Hematopoietic multipotent progenitor cell treated with erythropoietin and hydrocortisone succinate and interleukin-3 and kit ligand, for 15 days (in vitro differentiated cells): Measurements from ENCODE around the gene POLR3G.

Source experiments
- DNase-seq: peaks from one replicate; pipeline ENCODE4 v3.0.0-alpha.2; 2015; ENCODE audit warnings: low spot score

The POLR3G gene, protein sequence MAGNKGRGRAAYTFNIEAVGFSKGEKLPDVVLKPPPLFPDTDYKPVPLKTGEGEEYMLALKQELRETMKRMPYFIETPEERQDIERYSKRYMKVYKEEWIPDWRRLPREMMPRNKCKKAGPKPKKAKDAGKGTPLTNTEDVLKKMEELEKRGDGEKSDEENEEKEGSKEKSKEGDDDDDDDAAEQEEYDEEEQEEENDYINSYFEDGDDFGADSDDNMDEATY

DNA sequence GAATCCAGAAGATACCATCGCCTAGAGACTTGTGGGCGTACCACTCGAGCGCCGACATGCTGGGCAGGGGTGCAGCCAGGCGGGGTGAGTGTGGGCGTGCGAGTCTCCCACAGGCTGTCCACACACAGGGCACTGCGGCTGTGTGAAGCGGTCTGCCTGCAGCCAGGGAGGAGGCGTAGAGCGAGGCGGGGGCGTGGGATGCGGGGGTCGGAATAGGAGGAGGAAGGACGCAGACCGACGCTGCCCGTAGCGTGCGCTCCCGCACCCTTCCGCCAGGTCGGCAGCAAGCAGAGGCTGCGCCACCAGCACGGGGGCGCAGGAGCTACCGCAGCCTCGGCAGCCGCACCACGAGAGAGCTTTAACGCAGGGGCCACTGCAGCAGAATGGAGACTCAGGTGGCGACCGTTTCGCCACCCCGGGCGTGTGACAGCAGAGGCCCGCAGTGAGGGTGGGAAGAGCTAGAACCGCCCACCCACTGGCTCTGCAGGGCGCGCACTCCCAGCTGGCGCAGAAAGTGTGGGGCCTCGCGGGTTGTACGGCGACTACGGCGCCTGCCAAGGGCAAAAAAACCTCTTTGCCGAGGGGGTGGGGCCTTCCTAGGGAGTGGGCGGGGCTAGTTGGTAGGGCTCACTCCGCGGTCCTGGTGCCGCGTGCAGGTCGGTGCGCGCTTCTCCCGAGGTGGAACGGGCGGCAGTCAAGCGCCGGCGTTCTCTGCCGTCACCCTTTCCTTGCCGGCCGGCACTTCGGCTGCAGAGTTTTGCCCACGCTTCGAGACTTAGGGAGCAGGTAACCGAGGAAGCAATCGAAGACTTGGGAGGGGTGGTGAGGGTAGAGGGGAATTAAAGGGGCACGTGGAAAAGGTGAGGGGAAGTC is at the start of gene POLR3G, which contains the start of gene MBLAC2:
POLR3G (plus strand) TSS at position 630 of the 873 bp plus-strand sequence. CDS start 10,704 bp downstream, outside the sequence.
MBLAC2 (minus strand) TSS at position 537 of the 873 bp plus-strand sequence; CDS start at position 58, 479 bp downstream.
- DNase-seq: peak; percentile 91

DNA sequence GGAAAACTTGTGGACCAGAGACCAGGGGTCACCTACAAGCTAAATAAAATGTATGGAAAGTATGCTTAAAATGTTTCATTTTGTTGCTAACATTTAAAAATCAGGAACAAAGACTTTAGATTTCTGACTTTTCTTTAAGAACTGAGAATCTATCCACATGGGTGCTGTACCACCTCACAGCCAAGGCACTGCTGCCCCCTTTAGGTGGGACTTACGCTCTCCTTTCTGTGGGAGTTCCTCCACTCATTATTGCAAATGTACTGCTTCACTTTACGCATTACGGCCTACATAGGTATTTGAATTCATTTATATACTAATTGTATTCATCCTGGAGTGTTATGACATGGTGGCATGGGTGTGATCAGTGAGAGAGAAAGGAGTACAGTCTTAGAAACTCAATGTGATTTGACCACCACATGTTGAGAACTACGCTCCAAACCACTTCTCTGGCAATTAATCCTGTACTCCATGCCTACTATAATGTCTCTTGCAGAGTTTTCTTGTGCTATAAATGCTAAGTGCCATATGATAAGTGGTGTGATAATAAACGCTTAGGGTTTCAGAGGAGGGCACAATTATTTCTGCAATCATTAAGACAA is 40.4 kb upstream of the POLR3G start:
- DNase-seq: peak; percentile 51

DNA sequence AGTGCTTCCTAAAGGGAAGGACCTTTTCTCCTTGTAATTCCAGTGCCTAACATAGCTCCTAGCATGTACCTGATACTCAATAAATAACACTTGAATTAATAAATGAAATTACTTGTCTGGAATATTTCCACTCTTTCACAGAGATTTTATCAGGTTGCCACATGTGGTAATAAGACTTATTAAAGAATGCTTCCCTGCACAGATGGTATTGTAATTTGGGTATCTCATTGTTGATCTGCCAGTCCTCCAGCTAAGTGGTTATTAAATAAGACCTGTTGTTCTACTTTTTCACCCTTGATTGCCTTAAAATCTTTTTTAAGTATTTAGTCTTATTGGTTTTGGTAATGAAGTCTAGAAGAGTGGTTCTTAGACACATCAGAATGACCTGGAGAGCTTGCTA is 37.0 kb upstream of the POLR3G start:
- DNase-seq: no peak

DNA sequence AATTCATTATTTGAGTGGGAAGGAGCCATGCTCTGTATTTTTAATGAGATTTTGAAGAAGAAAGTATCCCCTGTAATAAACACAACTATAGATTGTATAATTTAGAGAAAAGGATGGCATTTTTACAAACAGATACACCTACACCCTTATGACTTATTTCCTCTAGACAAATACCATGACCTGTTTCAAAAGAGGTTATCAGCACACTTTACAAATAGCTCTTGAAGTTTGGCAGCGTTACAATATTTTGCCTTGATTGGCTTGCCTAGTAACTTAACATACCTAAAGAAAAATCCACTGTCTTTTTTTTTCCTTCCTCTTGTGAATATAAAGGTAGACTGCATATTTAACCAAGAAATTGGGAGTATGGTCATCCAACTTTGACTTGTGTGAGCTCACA is 36.6 kb upstream of the POLR3G start:
- DNase-seq: no peak

DNA sequence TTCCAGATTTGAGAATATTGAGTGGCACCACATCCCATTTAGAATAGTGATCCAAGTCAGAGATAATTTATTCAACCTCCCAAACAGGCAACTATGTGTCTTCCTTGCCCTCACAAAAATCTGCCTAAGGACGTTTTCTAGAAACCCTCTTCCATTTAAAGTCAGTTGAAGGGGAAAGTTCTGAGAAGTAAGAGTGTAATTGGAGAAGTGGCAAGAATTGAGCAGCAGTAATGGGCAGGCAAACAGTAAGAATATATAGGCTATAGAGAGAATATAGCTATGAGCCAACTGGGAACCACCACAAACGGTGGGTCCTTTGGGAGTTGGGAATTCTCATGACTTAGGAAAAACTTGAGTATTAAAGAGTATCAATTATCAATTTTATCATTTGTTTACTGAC is 34.0 kb upstream of the POLR3G start:
- DNase-seq: no peak

DNA sequence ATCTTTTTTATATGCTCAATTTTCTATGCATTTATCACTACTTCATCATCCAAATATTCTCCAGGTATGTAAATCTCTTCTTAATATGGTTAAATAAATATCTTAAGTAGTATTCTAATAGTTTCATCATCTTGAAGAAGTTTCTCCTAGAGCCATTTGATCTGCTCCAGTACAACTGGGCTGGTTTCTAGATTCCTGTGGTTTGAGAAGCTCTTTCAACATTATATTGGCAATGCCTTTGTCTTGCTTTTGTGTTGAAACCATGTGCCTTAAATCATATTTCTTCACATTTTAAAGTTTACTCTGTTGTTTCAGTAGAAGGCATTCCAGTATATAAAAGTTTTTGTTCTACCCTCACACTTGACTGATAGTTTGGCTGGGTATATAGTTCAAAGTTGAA is 27.7 kb upstream of the POLR3G start:
- no peak for DNase-seq

DNA sequence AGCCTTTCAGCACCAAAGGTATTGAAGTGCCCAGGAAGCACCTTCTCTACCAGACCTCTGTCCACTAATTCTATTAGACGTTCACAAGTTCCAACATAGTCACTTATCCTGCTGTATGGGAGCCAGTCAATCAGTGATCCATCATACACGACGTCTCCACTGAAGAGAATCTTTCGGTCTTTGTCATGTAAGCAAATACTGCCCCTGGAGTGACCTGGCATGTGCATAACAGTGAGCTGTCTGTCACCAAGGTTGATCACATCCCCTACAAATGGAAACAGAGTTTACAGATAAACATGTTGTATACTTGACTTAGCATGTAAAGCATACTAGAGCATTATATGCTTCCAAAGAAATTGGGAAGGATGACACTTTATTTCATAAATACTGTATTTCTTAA is 13.4 kb upstream of the POLR3G start:
- DNase-seq: no peak

DNA sequence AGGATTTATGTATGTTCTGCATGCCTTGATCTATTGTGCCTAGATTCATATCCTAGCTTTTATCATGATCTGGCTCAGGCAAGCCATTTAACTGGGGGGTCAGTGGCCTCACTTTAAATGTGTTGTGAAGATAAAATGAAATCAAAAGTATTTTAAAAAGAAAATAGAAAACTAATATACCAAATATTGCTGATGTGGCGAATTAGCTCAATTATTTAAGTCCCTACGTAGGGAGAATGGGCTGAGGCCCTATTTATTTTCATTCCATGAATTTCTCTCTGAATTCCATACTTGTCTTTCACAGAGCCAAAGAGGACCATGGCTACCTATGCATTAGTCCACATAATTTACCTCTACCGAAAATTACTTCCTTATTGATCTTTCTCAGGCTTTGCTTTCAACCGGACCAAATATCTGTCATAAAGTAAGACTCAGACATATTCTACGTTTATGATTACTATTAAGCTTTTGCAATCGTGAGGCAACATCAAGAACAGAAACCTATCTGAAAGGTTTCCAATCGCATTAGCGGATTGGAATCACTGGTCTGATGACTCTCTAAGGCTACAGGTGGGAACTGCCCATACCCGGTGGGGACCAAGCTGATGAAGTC is 1.8 kb upstream of the POLR3G start:
- no peak for DNase-seq

DNA sequence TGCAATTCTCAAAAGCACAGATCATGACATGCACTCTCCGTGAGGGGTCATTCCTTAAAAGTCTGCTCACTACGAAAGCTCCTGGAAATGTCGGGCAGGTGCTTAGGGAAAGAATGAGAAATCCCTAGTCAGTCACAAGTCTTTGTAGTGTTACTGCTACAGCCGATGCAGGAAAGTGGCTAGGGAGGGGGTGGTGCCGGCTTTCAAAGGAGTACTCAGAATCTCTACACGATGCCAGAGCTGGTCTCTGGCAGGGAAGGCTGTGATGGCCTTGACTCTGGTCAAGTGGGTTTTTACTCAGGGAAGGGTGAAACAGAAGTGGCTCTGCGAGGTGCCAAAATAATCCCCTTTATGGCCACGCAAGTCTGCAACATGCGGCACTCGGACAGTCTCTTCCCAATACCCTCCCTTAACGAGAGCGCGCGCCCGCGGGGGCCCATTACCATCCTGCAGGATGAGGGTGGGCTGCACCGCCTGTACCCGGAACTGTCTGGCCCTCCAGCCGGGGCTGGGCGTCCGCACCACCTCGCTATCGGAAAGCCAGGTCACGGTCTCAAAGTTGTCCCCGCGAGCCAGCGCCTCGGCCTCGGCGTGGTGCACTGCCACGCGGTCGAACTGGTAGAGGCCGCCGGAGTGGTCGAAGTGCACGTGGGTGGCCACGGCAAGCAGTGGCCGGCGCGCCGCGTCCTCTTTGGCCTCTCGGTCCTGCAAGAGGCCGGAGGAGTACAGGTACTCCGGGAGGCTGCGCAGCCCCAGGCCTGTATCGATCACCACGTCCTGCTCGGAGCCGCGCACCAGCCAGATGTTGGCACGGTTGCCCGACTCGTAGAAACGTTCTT is 1.0 kb upstream of the POLR3G start:
- DNase-seq: peak; percentile 5

DNA sequence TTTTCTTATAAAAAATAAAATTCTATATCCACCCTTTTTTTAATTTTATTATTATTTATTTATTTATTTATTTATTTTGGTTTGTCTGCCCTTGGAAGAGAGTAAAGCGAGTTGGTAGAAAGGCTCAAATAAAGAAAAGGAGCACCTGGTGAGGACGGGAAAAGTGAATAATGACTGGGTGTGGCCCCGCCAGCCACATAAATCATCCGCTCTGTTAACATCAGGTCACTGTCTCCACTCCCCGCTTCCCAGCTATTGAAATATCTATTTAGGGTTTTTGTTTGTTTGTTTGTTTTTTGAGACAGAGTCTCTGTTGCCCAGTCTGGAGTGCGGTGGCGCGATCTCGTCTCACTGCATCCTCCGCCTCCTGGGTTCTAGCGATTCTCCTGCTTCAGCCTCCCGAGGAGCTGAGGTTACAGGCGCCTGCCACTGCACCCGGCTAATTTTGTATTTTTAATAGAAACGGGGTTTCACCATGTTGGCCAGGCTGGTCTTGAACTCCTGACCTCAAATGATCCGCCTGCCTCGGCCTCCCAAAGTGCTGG is 844 bp downstream of the POLR3G start:
- no peak for DNase-seq

DNA sequence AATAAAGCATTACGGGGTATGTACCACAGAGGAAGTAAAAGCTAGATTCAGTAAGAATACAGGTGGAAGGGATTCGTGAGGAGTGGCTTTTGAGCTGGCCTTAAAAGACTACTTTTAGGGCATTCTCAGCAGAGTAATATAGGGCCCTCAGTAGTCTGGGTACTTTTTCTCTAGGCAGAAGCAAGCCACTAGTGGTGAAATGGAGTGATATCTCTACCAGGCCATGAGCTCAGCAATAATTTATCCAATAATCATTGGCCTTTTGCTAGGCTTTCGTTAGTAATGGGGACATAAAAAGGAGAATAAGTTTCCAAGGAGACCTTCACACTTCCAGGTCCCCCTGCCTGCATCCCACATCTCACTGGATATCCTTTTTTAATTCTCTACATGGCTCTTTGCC is 1.7 kb downstream of the POLR3G start:
- DNase-seq: peak; percentile 20

DNA sequence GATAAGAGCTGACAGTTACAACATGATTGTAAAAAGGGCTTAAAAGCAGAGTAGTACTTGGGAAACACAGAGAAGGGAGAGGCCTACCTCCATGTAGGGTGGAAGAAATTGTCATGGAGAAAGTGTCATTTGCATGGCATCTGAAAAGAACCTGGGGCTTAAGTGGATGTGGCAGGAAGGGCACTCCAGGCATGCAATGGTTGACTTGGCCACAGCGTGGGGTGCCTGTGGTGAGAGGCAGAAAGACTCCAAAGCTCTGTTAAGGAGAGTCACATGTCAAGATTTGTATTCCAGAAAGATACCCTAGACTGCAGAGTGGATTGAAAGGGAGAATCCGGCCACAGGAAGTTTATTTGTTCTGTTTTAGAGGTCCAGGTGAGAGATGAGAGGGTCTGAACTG is 2.4 kb downstream of the POLR3G start:
- no peak for DNase-seq

DNA sequence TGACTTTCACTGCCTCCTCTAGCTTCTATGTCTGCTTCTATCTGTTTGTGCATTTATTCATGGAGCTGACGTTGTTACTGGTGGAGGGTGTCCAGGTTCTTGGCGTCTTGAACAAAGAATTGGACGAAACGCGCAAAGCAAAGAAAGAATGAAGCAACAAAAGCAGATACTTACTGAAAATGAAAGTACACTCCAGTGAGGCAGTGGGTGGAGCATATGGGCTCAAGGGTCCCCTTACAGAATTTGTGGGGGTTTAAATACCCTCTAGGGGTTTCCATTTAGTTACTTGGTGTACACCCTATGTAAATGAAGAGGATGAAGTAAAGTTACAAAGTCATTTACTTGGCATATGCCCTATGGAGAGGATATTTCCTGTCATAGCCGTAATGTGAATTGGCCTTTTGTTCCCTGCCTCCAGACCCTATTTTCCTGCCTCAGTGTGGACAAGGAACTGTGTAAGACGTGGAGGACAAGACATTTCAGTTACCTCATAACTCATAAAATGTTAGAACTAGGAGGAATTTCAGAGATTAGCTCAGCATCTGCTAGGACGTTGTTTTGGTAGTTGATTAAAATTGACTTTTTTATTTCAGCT is 3.1 kb downstream of the POLR3G start:
- no peak for DNase-seq

DNA sequence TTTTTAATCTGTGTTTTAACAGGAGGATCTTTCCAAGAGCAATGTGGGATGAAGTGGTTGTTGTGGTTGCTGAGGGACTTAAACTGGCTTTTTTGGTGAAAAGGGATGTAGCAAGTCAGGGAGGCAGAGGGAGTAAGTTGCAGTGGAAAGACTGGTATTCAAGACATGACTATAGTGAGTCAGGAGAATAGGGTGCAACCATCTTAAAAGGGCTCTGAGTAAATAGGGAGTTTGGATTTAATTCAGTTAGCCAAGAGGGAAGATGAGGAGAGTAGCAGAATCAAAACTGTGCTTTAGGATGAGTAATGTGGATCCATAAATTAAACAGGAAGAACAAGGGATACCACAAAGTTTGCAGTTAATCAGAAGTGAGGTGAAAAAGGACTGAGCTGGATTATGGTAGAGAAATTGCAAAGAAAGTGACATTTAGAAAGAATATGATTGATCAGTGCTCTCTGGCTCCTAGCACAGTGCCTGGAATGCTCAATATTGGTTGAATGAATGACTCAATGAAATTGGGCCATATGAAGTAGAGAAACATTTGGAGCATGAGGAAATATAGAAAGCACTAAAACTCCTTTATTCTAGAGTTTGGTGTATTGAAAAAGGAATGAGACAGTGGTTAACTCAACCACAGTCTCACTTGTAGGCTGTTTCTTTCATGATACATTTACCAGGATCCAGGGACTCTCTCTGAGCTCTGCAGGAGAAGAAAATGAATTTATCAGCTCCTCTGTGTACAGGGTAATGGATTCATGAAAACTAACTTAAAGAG is 5.1 kb downstream of the POLR3G start:
- no peak for DNase-seq

DNA sequence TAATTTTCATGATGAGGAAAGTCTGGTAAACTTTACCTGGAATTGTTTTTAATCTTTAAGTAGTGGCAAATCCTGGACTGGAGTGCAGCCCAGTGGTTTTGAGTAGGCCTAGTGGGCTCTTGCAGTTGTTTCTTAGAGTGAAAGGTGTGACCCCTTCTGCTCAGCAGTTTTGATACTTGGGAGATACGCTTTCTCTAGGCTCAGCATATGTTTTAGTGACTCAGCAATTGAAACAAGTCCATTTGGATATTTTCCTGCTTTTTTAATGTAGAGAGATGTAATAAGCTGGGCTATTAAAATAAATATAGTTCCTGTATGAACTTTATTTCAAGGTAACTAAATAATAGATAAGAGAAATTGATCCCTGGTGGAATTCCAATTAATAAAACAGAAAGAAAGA is 6.0 kb downstream of the POLR3G start:
- DNase-seq: no peak

DNA sequence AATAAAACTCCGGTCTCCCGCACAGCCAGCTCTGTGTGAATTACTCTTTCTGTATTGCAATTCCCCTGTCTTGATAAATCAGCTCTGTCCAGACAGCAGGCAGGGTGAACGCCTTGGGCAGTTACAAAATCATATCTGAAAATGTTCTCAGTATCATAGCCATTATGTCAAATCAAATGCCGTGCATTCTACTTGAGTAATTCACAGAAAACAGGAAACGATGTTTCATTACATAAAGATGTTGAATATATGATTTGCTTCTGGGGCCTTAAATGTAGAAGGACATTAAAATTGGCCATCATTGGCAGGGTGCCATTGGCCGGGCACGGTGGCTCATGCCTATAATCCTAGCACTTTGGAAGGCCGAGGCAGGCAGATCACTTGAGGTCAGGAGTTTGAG is 8.5 kb downstream of the POLR3G start:
- no peak for DNase-seq

DNA sequence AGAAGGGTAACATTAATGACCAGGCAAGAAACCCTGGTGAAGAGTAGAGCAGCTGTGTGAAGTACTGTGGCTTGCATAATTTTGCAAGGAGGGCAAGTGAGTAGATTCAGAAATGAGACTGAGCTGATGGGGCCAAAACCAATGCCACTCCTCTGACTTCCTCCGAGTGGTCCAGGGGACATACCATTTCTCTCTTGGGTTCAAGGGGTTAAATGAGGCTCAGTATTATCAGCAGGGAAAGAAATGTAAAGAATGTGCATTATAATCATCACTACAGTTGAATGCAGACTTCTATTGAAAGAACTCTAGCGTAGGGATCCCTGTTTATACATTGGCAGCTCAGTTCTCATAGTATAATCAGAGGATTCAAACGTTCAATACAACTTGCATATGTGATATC is 9.9 kb downstream of the POLR3G start:
- no peak for DNase-seq

DNA sequence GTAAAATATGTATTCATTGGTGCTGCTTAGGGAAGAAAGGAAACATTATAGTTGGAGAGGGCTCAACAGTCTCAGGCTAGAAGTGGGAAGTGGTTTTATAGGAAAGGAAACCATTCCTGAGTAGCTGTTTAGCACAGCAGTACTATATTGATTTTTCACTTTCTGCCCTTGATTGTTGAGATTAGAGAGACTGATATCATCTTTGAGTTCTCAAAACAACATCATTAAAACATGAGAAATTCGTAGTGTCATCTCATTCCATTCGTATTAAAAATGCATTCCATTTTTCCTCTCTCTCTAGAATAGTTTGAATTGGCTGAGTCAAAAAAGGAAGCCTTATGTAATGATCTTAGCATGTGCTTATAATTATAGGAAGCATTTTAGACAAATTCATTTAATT is 14.1 kb downstream of the POLR3G start:
- DNase-seq: no peak

DNA sequence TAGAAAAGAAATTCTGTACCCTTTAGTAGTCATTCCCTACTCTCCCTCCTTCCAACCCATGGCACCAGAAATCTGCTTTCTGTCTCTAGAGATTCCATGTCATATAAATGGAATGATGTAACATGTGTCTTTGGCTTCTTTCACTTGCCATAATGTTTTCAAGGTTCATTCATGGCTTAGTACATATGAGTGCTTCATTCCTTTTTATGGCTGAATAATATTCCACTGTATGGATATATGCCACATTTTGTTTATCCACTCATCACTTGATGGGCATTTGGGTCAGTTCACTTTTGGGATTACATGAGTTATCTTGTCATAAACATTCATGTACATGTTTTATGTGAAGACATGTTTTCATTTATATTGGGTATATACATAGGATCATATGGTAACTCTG is 19.4 kb downstream of the POLR3G start:
- no peak for DNase-seq

DNA sequence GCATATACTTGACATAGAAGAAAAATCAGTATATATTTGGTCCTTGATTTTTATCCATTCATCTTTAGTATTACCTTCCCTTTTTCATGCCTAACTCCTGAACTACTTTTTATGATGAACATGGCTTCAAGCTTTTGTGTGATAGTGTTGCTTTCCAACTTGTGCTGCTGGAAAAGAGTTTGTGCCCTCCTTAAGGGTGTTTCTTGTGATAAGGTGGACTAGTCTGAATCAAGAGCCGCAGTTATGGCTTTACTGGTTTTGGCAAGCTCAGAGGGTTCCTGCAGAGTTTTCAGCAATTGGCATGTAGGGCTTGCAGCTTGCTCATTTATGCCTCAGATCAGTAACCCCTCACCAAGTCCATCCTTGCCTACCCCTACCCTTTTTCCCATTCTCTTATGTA is 20.5 kb downstream of the POLR3G start:
- DNase-seq: peak; percentile 36
